ENCODE measurements around the gene ZNF138. TPM values are rescaled to one million over a fixed set of nuclear protein-coding genes. Genes with fewer than 3 reads are reported as not detected.
"Not testable (repeated sequence)": the region's sequence is repeated elsewhere in the genome, so short reads cannot be mapped to it uniquely, and the experiment has no call there.

ZNF138 gene
- total and polyA plus RNA-seq, 2 of the 8 experiments (the other 6 are each of a cell fraction or from before 2014, with no cell fraction given), result 7.5 to 22.6 TPM

DNA sequence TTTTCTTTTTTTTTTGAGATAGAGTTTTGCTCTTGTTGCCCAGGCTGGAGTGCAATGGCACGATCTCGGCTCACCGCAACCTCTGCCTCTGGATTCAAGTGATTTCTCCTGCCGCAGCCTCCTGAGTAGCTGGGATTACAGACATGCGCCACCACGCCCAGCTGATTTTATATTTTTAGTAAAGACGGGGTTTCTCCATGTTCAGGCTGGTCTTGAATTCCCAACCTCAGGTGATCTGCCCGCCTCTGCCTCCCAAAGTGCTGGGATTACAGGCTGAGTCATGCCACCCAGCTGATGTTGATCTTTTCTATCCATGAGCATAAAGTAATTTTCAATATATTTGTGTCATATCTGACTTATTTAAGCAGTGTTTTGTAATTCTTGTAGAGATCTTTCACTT is 4.9 kb downstream of the ZNF138 start:
- H3K4me2 ChIP-seq (ENCODE audit: insufficient read depth in 1 of 2, low read depth in 2 of 2, low read length in 2 of 2); H3K4me3 ChIP-seq (ENCODE audit: extremely low read depth in 1 of 4, insufficient read depth in 2 of 4, low read depth in 3 of 4, low read length in 4 of 4); FAIRE-seq; H3K27ac ChIP-seq (ENCODE audit: low read depth, low read length); H3K4ac ChIP-seq (replicated peaks; ENCODE audit: insufficient read length, low read depth, low read length); H4K91ac ChIP-seq (replicated peaks; ENCODE audit: insufficient read length, low read length); H3K23me2 ChIP-seq (ENCODE audit: low read depth, low read length); H2AFZ ChIP-seq (ENCODE audit: low read length); H3K9ac ChIP-seq (replicated peaks in 1 of 4; ENCODE audit: extremely low read depth in 1 of 4, low read depth in 3 of 4, low read length in 3 of 4); H2BK15ac ChIP-seq (ENCODE audit: low read length); DNase-seq (ENCODE audit: low read depth in 1 of 2, low spot score in 2 of 2); H4K20me1 ChIP-seq (replicated peaks in 1 of 2; ENCODE audit: control insufficient read depth in 1 of 2, insufficient read depth in 2 of 2, low read length in 2 of 2); H3K14ac ChIP-seq (ENCODE audit: insufficient read length); H2BK20ac ChIP-seq (ENCODE audit: low read length); H2BK12ac ChIP-seq (ENCODE audit: low read depth, low read length); H3K18ac ChIP-seq (ENCODE audit: extremely low read depth, low read length); CTCF ChIA-PET (ENCODE audit: partially characterized antibody); H3K79me1 ChIP-seq (ENCODE audit: low read depth, low read length); H3K9me3 ChIP-seq (ENCODE audit: insufficient read depth in 2 of 2, low read depth in 1 of 2, low read length in 1 of 2); POLR2A ChIA-PET (ENCODE audit: partially characterized antibody); H4K8ac ChIP-seq (ENCODE audit: extremely low read depth, insufficient read depth, low read length); H4K5ac ChIP-seq (ENCODE audit: insufficient read length, low read depth, low read length); H2BK5ac ChIP-seq (ENCODE audit: low read depth, low read length); H3K23ac ChIP-seq (ENCODE audit: insufficient read length); H3K27me3 ChIP-seq (replicated peaks in 1 of 4; ENCODE audit: control insufficient read depth in 3 of 4, extremely low read depth in 1 of 4, insufficient read depth in 3 of 4, low read length in 3 of 4); H3K4me1 ChIP-seq (replicated peaks in 1 of 4; ENCODE audit: control insufficient read depth in 3 of 4, insufficient read depth in 4 of 4, low read length in 3 of 4); H3K56ac ChIP-seq (replicated peaks; ENCODE audit: insufficient read length, low read depth, low read length); H2AK5ac ChIP-seq (ENCODE audit: low read depth, low read length); H2BK120ac ChIP-seq (replicated peaks; ENCODE audit: low read depth, low read length): not testable (repeated sequence)
- Histone ChIP-seq H3K79me2 (ENCODE audit: control insufficient read depth in 1 of 2, insufficient read depth in 2 of 2, low read length in 2 of 2) (peaks cover 0 to 84% of the 10 kb centered on the region in 2 experiments; a peak in 3 of 4 replicates), H3K36me3 (ENCODE audit: control insufficient read depth in 2 of 4, insufficient read depth in 4 of 4, low read length in 3 of 4) (peaks cover 2 to 16% (median 6%) of the 10 kb centered on the region in 4 experiments; a peak in 4 of 8 replicates)
- WGBS, 2 experiments (ENCODE audit: extremely low coverage in 1 of 2, insufficient coverage in 1 of 2, insufficient read length in 1 of 2, insufficient replicate concordance in 2 of 2, low coverage in 1 of 2, low lambda C conversion rate in 2 of 2, missing lambda C conversion rate in 1 of 2), result 94% methylated on average over 8 of the region's 8 CpGs; no CpG with 5 or more reads in 1 of the 2 experiments
